ENCODE data around the gene PUM1. TPM values are rescaled to one million over a fixed set of nuclear protein-coding genes. Genes with fewer than 3 reads are reported as not detected.

The PUM1 gene
- total RNA-seq, 6 experiments from 2014 or later = 83.6 to 95.4 (median 90.8) TPM

- no peak for DNase-seq
- Mint-ChIP-seq H3K27ac (no peak overlapping the region), H3K4me1 (ENCODE audit: low read depth) (peaks cover 14% of the 10 kb centered on the region), H3K4me3 (no peak overlapping the region), H3K36me3 (ENCODE audit: low read depth) (no peaks in the 10 kb centered on the region), H3K27me3 (ENCODE audit: insufficient read depth) (peaks cover 3% of the 10 kb centered on the region), H3K9me3 (no peaks in the 10 kb centered on the region)
- no peak for TF ChIP-seq CTCF (IDR thresholded peaks at IDR 0.05)
Measured at GRCh38 chr1:30896905-30897304, 168.6 kb downstream of the PUM1 start.

GRCh38 chr1:30895944-30896660 is 169.4 kb downstream of the PUM1 start:
- Mint-ChIP-seq H3K4me3 (no peak overlapping the region), H3K36me3 (ENCODE audit: low read depth) (no peaks in the 10 kb centered on the region), H3K9me3 (no peaks in the 10 kb centered on the region), H3K27me3 (ENCODE audit: insufficient read depth) (peaks cover 3% of the 10 kb centered on the region), H3K4me1 (ENCODE audit: low read depth) (peaks cover 6% of the 10 kb centered on the region), H3K27ac (no peak overlapping the region)
- no peak for TF ChIP-seq CTCF (IDR thresholded peaks at IDR 0.05)
- DNase-seq = no peak

- DNase-seq = no peak
- H3K27ac Mint-ChIP-seq = no peak overlapping the region
- peaks cover 6% of the 10 kb centered on the region for H3K4me1 Mint-ChIP-seq (ENCODE audit: low read depth)
- no peak for TF ChIP-seq CTCF (IDR thresholded peaks at IDR 0.05)
- no peaks in the 10 kb centered on the region for H3K36me3 Mint-ChIP-seq (ENCODE audit: low read depth)
- peaks cover 3% of the 10 kb centered on the region for H3K27me3 Mint-ChIP-seq (ENCODE audit: insufficient read depth)
- no peak overlapping the region for H3K4me3 Mint-ChIP-seq
- no peaks in the 10 kb centered on the region for H3K9me3 Mint-ChIP-seq
Measured at GRCh38 chr1:30895382-30895943, 170.1 kb downstream of the PUM1 start.

- no peaks in the 10 kb centered on the region for H3K9me3 Mint-ChIP-seq
- H3K27ac Mint-ChIP-seq = no peak overlapping the region
- H3K27me3 Mint-ChIP-seq (ENCODE audit: insufficient read depth) = peaks cover 3% of the 10 kb centered on the region
- no peaks in the 10 kb centered on the region for H3K36me3 Mint-ChIP-seq (ENCODE audit: low read depth)
- no peak for DNase-seq
- TF ChIP-seq CTCF (IDR thresholded peaks at IDR 0.05) = no peak
- H3K4me3 Mint-ChIP-seq = no peak overlapping the region
- H3K4me1 Mint-ChIP-seq (ENCODE audit: low read depth) = peaks cover 5% of the 10 kb centered on the region
Measured at GRCh38 chr1:30894508-30894973, 171.0 kb downstream of the PUM1 start.

GRCh38 chr1:30893776-30894507 is 171.6 kb downstream of the PUM1 start:
- Mint-ChIP-seq H3K4me3 (no peak overlapping the region), H3K36me3 (ENCODE audit: low read depth) (no peaks in the 10 kb centered on the region), H3K4me1 (ENCODE audit: low read depth) (peaks cover 9% of the 10 kb centered on the region), H3K27ac (no peak overlapping the region), H3K9me3 (no peaks in the 10 kb centered on the region), H3K27me3 (ENCODE audit: insufficient read depth) (peaks cover 3% of the 10 kb centered on the region)
- TF ChIP-seq CTCF (IDR thresholded peaks at IDR 0.05) = no peak
- DNase-seq = no peak

Measured in HFFc6 (cell line).